Kidney epithelial cell (primary cell): ENCODE results near the gene MVP. TPM values are rescaled to one million over a fixed set of nuclear protein-coding genes. Genes with fewer than 3 reads are reported as not detected.
"Not testable (repeated sequence)": the region's sequence is repeated elsewhere in the genome, so short reads cannot be mapped to it uniquely, and the experiment has no call there.

Experiments used
- DNase-seq: peaks from one replicate; pipeline ENCODE4 v3.0.0-alpha.2; 2010; ENCODE audit warnings: low read depth
- H3K27me3 ChIP-seq: 2 replicates; pipeline ENCODE4 v1.6.0; 2011; ENCODE audit warnings: low read length; ENCODE audit not compliant: control insufficient read depth, insufficient read depth
- H3K36me3 ChIP-seq: 2 replicates; pipeline ENCODE4 v1.5.1; 2011; ENCODE audit warnings: low read length; ENCODE audit not compliant: control insufficient read depth, insufficient read depth
- H3K4me3 ChIP-seq: 2 replicates; pipeline ENCODE4 v1.5.1; 2011; ENCODE audit warnings: low read depth, mild to moderate bottlenecking, control low read depth, low read length
- total RNA-seq: library from RNA; depleted of rRNA; stranded (reverse); fragments of >200 nt; gene quantifications from 2 replicates; pipeline ENCODE4 v1.2.3, GENCODE V29; 2015
- TF ChIP-seq, protein P1 (sequence below): IDR thresholded peaks from 2 replicates; pipeline ENCODE4 v1.5.1; 2011; ENCODE audit warnings: mild to moderate bottlenecking, moderate library complexity, low read length, control low read depth, inconsistent platforms; ENCODE audit not compliant: insufficient read depth, poor library complexity, severe bottlenecking

Gene MVP
- total RNA-seq, 1 donor from 2014 or later: 194 TPM

DNA sequence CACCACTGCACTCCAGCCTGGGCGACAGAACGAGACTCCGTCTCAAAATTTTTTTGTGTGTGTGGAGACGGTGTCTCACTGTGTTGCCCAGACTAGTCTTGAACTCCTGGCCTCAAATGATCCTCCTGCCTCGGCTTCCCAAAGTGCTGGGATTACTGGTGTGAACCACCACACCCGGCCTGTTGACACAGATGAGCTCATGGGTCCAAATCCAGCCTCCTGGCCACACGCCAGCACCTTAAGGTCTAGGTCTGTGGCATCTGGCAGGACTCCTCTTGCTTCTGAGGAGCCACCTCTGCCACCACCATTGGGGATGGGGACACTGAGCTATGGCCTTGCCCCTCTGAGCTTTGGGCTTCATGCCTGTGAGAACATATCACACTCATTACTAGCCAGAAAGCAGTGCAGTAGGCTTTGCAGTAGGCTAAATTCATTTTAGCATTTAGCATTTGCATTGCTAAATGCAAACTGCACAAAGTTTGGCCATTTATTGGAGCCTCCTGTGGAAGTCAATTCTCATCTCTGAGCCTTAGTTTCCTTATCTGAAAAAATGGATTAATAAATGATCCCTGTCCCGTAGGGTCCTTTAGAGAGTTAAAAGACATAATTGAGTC, 48.2 kb downstream of the MVP start:
- DNase-seq: no peak
- H3K27me3 ChIP-seq: no peaks in the 10 kb centered on the region
- no peaks in the 10 kb centered on the region for H3K36me3 ChIP-seq
- H3K4me3 ChIP-seq: no peak overlapping the region
- TF ChIP-seq, protein P1, sequence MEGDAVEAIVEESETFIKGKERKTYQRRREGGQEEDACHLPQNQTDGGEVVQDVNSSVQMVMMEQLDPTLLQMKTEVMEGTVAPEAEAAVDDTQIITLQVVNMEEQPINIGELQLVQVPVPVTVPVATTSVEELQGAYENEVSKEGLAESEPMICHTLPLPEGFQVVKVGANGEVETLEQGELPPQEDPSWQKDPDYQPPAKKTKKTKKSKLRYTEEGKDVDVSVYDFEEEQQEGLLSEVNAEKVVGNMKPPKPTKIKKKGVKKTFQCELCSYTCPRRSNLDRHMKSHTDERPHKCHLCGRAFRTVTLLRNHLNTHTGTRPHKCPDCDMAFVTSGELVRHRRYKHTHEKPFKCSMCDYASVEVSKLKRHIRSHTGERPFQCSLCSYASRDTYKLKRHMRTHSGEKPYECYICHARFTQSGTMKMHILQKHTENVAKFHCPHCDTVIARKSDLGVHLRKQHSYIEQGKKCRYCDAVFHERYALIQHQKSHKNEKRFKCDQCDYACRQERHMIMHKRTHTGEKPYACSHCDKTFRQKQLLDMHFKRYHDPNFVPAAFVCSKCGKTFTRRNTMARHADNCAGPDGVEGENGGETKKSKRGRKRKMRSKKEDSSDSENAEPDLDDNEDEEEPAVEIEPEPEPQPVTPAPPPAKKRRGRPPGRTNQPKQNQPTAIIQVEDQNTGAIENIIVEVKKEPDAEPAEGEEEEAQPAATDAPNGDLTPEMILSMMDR: no peak

DNA sequence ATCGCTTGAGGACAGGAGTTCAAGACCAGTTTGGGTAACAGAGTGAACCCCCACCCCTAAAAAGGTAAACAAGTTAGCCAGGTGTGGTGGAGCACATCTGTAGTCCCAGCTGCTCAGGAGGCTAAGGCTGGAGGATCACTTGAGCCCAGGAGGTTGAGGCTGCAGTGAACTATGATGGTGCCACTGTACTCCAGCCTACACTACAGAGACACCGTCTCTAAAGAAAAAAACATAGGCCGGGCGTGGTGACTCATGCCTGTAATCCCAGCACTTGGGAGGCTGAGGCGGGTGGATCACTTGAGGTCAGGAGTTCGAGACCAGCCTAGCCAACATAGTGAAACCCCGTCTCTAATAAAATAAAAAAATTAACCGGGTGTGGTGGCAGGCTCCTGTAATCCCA, 48.8 kb downstream of the MVP start:
- H3K27me3 ChIP-seq, H3K36me3 ChIP-seq, H3K4me3 ChIP-seq, DNase-seq: not testable (repeated sequence)

DNA sequence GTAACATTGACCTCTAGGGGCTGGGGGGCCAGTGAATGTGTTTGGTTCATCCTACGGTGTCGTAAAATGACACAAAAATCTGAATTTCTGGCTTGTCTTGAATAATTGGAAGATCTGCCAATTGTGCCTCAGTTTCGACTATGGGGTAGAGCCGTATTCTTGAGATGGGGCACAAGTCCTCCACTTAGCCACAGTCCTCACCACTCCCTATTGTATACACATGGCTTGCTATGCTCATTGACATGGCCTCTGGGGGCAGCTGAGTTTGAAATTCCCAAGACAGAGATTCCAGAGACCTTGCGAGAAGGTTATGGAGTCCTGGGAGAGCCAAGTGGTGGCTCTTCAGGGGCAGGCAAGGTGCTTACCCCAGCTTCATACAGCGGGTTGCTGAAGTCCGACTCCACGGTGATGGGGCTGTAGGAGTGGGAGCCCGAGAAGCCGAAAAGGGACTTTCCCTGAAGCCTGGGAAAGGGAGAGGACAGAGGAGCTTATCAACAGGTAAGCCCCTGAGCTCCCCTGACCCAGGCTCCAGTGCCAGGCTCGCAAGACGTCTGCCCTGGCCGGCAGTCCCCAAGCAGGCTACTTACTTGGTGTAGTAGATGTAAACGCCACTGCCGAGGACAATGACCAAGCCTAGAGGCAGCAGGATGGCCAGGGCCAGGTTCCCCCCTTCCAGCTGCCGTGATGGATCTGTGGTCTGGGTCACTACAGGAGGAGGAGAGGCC, 51.7 kb downstream of the MVP start:
- no peaks in the 10 kb centered on the region for H3K36me3 ChIP-seq
- H3K4me3 ChIP-seq: no peak overlapping the region
- TF ChIP-seq, protein P1: no peak
- peaks cover 15% of the 10 kb centered on the region for H3K27me3 ChIP-seq
- DNase-seq: no peak

DNA sequence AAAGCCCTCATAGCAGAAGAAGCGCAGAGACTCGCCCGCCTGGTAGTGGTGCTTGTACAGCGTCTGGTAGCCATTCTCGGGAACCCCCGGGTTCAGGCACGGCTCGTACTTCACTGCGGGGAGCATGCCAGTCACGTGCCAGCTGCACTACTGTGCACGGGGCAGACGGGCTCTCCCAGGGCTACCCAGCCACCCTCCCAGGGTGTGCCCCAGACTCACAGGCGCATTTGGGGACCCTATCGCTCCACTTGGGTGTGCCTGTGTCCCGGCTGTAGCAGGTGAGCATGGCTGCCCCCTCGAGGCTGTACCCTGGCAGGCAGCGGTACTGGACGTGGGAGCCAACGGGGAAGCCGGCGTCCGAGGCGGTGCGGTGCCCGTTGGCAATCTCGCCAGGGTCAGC, 53.1 kb downstream of the MVP start:
- no peak for DNase-seq
- Histone ChIP-seq H3K4me3 (no peak overlapping the region), H3K27me3 (peaks cover 26% of the 10 kb centered on the region), H3K36me3 (no peaks in the 10 kb centered on the region)
- TF ChIP-seq, protein P1: no peak

DNA sequence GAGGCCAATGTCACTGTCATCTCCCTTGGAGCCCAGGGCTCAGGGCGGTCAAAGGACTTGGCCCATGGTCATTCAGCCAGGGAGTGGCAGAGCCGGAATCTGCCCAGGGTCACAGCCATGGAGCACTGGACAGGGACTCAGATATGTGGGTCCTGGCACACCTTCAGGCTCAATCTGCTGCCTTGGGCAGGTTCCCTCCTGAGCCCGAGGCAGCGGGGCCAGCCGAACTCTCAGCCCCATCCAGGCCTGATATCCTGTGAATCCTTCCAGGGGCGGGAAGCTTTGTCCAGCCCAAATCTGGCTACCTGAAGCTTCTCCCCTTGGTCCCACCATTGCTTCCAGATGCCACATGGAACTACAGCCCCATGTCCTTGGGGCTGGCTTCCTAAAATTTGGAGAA, 54.9 kb downstream of the MVP start:
- TF ChIP-seq, protein P1: no peak
- Histone ChIP-seq H3K27me3 (peaks cover 26% of the 10 kb centered on the region), H3K36me3 (no peaks in the 10 kb centered on the region), H3K4me3 (no peak overlapping the region)
- DNase-seq: no peak

DNA sequence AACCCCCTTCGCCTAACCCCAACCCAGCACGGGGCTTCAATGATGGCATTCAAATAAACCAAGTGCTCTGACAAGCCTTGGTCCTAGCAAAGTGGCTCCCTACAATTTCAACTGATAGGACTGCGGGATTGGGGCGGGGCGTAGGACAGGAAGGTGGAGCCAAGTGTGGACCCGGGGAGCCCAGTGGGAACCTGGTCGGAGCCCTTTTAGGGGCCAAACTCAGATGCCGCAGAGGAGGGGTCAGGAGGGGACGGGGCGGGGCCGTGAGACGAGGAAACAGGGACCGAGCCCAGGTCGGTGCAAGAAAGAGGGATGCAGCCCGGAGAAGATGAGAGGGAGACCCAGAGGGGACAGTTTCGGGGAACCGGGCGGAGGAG, 55.9 kb downstream of the MVP start:
- TF ChIP-seq, protein P1: no peak
- Histone ChIP-seq H3K4me3 (no peak overlapping the region), H3K36me3 (no peaks in the 10 kb centered on the region), H3K27me3 (peaks cover 26% of the 10 kb centered on the region)
- DNase-seq: no peak
